Osteoblast (primary cell): ENCODE measurements around the gene C19orf18. TPM values are rescaled to one million over a fixed set of nuclear protein-coding genes. Genes with fewer than 3 reads are reported as not detected.

Experiments used
- DNase-seq: peaks from one replicate; pipeline ENCODE4 v3.0.0; 2011; ENCODE audit warnings: low spot score, mixed read lengths; ENCODE audit not compliant: insufficient read length; ENCODE audit errors: missing footprints
- H2AFZ ChIP-seq: 2 replicates; pipeline ENCODE4 v1.6.0; 2011; ENCODE audit warnings: mild to moderate bottlenecking, low read length
- H3K27ac ChIP-seq: 2 replicates; pipeline ENCODE4 v1.5.1; 2011; ENCODE audit warnings: mild to moderate bottlenecking, low read depth, low read length, moderate library complexity
- H3K27me3 ChIP-seq: 2 replicates; pipeline ENCODE4 v1.6.0; 2012; ENCODE audit warnings: mild to moderate bottlenecking, control low read depth, inconsistent platforms, low read length, moderate library complexity; ENCODE audit not compliant: insufficient read depth
- H3K36me3 ChIP-seq: 2 replicates; pipeline ENCODE4 v1.5.1; 2011; ENCODE audit warnings: mild to moderate bottlenecking, low read length, control low read depth, moderate library complexity; ENCODE audit not compliant: insufficient read depth
- H3K4me1 ChIP-seq: 2 replicates; pipeline ENCODE4 v1.5.1; 2011; ENCODE audit warnings: mild to moderate bottlenecking, low read length, control low read depth, moderate library complexity; ENCODE audit not compliant: insufficient read depth
- H3K4me2 ChIP-seq: 2 replicates; pipeline ENCODE4 v1.6.0; 2011; ENCODE audit warnings: mild to moderate bottlenecking, low read length; ENCODE audit not compliant: insufficient read depth
- H3K4me3 ChIP-seq: fragments of 200-600 bp; sonication (generic); 3 replicates; pipeline ENCODE4 v1.5.1; 2012; ENCODE audit warnings: mild to moderate bottlenecking, low read length, inconsistent platforms; ENCODE audit not compliant: insufficient read depth
- H3K79me2 ChIP-seq: 2 replicates; pipeline ENCODE4 v1.6.0; 2012; ENCODE audit warnings: mild to moderate bottlenecking, low read length, control low read depth, inconsistent platforms; ENCODE audit not compliant: insufficient read depth
- H3K9me3 ChIP-seq: 2 replicates; pipeline ENCODE4 v1.5.1; 2011; ENCODE audit warnings: low read depth, low read length, control low read depth
- H4K20me1 ChIP-seq: 2 replicates; pipeline ENCODE4 v1.6.0; 2012; ENCODE audit warnings: mild to moderate bottlenecking, low read length, control low read depth; ENCODE audit not compliant: insufficient read depth
- total RNA-seq: library from RNA; depleted of rRNA; stranded (reverse); fragments of >200 nt; gene quantifications from 2 replicates; pipeline ENCODE4 v1.2.3, GENCODE V29; 2012
- TF ChIP-seq, protein P1 (sequence below): IDR thresholded peaks from 2 replicates; pipeline ENCODE4 v1.5.1; 2011; ENCODE audit warnings: mild to moderate bottlenecking, low read depth, low read length, moderate library complexity; ENCODE audit errors: extremely low read depth

C19orf18 gene
- total RNA-seq = 0.36 TPM in 1 of 2 replicates, not detected in the other

DNA sequence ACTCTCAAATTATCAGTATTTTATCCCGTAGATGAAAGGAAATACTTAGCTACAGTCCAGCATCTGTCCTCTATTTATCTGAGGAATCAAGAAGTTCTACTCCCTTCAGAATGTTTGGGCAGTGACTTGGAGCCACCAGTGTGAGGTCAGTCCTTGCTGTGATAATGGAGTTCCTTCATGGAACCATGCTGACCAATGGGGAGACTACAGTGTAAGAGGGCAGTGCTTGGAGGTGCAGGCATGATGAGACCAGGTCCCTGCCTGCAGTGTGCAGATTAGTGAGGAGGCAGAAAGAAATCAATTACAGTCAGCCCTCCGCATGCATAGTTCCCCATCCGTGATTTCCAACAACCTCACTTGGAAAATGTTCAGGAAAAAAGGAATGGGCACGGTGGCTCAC, at the start of gene C19orf18:
Gene C19orf18 (minus strand): TSS at position 101 of the 400 bp plus-strand sequence. CDS start 102 bp downstream, outside the sequence.
- Histone ChIP-seq H4K20me1 (no peaks in the 10 kb centered on the region), H2AFZ (no peak within 1 kb of the TSS), H3K4me3 (no peak within 1 kb of the TSS), H3K4me1 (no peaks in the 10 kb centered on the region), H3K27me3 (no peaks in the 10 kb centered on the region), H3K36me3 (peaks cover 10% of the 10 kb centered on the region), H3K4me2 (no peak within 1 kb of the TSS), H3K27ac (no peak within 1 kb of the TSS), H3K9me3 (peaks cover 51% of the 10 kb centered on the region), H3K79me2 (no peaks in the 10 kb centered on the region)
- DNase-seq = no peak
- TF ChIP-seq, protein P1, sequence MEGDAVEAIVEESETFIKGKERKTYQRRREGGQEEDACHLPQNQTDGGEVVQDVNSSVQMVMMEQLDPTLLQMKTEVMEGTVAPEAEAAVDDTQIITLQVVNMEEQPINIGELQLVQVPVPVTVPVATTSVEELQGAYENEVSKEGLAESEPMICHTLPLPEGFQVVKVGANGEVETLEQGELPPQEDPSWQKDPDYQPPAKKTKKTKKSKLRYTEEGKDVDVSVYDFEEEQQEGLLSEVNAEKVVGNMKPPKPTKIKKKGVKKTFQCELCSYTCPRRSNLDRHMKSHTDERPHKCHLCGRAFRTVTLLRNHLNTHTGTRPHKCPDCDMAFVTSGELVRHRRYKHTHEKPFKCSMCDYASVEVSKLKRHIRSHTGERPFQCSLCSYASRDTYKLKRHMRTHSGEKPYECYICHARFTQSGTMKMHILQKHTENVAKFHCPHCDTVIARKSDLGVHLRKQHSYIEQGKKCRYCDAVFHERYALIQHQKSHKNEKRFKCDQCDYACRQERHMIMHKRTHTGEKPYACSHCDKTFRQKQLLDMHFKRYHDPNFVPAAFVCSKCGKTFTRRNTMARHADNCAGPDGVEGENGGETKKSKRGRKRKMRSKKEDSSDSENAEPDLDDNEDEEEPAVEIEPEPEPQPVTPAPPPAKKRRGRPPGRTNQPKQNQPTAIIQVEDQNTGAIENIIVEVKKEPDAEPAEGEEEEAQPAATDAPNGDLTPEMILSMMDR = no peak

DNA sequence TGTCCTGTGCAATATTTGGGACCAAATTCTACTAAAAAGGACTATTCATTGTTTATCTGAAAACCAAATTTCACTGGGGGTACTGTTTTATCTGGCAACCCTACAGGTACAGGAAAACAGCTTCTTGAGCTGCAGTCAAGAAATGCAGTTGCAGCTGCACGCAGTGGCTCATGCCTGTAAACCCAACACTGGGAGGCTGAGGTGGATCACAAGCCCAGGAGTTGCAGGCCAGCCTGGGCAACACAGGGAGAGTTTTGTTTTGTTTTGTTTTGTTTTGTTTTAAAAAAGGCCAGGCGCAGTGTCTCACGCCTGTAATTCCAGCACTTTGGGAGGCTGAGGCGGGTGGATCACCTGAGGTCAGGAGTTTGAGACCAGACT, 47.9 kb upstream of the C19orf18 start:
- H3K4me1 ChIP-seq = no peaks in the 10 kb centered on the region
- no peaks in the 10 kb centered on the region for H3K9me3 ChIP-seq
- no peaks in the 10 kb centered on the region for H3K27me3 ChIP-seq
- H3K79me2 ChIP-seq = no peaks in the 10 kb centered on the region
- H3K36me3 ChIP-seq = no peaks in the 10 kb centered on the region
- H3K4me3 ChIP-seq = no peak overlapping the region
- DNase-seq = no peak
- H2AFZ ChIP-seq = no peak overlapping the region
- TF ChIP-seq, protein P1 = no peak
- H4K20me1 ChIP-seq = no peaks in the 10 kb centered on the region
- H3K4me2 ChIP-seq = no peak overlapping the region
- H3K27ac ChIP-seq = no peak overlapping the region

DNA sequence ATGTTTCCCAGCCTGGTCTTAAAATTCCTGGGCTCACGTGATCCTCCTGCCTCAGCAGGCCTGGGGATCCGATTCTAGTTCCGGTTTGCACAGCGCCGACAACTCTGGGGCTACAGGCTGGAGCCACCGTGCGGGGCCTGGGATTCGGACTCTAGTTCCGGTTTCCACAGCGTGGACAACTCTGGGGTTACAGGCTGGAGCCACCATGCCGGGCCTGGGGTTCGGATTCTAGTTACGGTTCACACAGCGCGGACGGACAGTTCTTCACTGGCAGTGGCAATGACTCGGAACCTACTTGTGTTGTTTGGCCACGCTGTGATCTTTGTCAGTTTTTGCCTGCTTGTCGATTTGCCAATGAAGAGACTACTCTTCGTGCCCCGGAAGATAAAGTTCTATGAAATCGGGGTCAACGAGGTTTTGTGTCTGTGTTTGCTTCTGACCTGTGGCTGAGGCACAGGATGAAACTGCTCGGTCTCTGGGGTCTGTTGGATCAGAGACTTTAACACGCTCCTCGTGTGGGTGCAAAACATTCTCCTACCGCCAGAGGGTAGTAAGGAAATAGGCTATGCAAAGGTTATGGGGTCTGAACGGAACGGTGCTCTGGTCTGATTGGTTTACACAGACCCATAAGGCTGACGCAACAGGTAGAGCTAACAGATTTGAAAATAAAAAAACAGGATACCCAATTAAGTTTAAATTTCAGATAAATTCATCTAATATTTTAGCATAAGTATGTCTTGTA, 47.4 kb upstream of the C19orf18 start:
- Histone ChIP-seq H3K4me2 (no peak overlapping the region), H3K4me1 (no peaks in the 10 kb centered on the region), H2AFZ (peak overlapping the region; percentile 70), H3K9me3 (no peaks in the 10 kb centered on the region), H4K20me1 (no peaks in the 10 kb centered on the region), H3K79me2 (no peaks in the 10 kb centered on the region), H3K36me3 (no peaks in the 10 kb centered on the region), H3K4me3 (no peak overlapping the region), H3K27me3 (no peaks in the 10 kb centered on the region), H3K27ac (no peak overlapping the region)
- peak; percentile 81 for DNase-seq
- TF ChIP-seq, protein P1 = peak; percentile 58

DNA sequence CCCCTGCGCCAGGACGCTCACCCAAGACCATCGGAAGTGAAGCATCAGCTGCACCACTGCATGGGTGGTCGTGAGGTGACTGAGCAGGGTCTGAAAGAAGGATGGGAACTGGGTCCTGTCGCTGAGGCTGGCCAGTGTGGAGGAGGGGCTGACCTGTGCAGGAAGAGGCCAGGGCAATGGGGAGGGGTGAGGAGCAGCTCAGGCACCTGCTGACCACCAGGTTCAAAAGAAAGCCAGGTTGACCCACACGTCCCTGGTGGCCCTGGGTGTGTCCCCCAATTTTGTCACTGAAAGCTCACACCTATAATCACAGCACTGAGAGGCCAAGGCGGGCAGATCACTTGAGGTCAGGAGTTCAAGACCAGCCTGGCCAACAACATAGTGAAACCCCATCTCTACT, 45.8 kb upstream of the C19orf18 start:
- Histone ChIP-seq H3K79me2 (no peaks in the 10 kb centered on the region), H3K27ac (no peak overlapping the region), H3K9me3 (no peaks in the 10 kb centered on the region), H3K36me3 (no peaks in the 10 kb centered on the region), H4K20me1 (no peaks in the 10 kb centered on the region), H3K4me1 (no peaks in the 10 kb centered on the region), H3K27me3 (no peaks in the 10 kb centered on the region), H3K4me2 (no peak overlapping the region), H3K4me3 (no peak overlapping the region), H2AFZ (no peak overlapping the region)
- TF ChIP-seq, protein P1 = no peak
- peak; percentile 50 for DNase-seq
